ENCODE data around the gene PPP2R5E. TPM values are rescaled to one million over a fixed set of nuclear protein-coding genes. Genes with fewer than 3 reads are reported as not detected.

The PPP2R5E gene
- total RNA-seq, 1 experiment from 2014 or later: 47.2 TPM

DNA sequence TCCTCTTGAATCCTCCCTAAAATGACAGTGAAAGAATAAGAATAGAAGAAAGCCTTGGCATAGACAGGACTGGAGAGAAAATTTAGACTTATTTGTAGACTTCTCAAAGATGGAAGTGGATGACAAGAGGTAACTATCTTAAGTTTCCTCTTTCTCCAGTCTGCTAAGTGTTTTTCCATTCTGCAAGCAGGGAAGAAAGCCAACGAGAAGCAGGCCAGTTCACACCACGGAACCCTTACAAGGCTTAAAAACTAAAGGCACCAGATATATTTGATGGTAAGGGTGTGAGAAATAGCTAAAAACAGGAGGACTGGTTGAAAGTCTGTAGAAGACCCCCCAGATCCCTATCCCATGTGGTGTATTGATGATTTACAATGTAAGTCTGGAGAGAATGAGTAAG lies 141.5 kb downstream of the PPP2R5E start:
- Histone ChIP-seq H3K36me3 (ENCODE audit: control insufficient read depth, insufficient read depth, low read length) (no peaks in the 10 kb centered on the region), H3K27me3 (ENCODE audit: control insufficient read depth, insufficient read depth, low read length) (no peaks in the 10 kb centered on the region), H3K27ac (ENCODE audit: low read length) (no peak overlapping the region), H3K9me3 (ENCODE audit: control insufficient read depth, insufficient read depth, low read depth, low read length) (no peaks in the 10 kb centered on the region), H3K4me1 (ENCODE audit: control insufficient read depth, insufficient read depth, low read length) (no peaks in the 10 kb centered on the region), H3K4me3 (ENCODE audit: low read depth in 2 of 2, low read length in 2 of 2) (no peak overlapping the region)
- in situ Hi-C loops (cut with HindIII; ENCODE audit: low pct_unique_long_range_greater_than_20kb, low sequenced_read_pairs): no loop called here
- BruUV-seq (replicated peaks): no TSS peak
- no peak for ATAC-seq
- ChIA-PET POLR2A (no interaction called here), CTCF (no interaction called here)
- TF ChIP-seq, protein P1, sequence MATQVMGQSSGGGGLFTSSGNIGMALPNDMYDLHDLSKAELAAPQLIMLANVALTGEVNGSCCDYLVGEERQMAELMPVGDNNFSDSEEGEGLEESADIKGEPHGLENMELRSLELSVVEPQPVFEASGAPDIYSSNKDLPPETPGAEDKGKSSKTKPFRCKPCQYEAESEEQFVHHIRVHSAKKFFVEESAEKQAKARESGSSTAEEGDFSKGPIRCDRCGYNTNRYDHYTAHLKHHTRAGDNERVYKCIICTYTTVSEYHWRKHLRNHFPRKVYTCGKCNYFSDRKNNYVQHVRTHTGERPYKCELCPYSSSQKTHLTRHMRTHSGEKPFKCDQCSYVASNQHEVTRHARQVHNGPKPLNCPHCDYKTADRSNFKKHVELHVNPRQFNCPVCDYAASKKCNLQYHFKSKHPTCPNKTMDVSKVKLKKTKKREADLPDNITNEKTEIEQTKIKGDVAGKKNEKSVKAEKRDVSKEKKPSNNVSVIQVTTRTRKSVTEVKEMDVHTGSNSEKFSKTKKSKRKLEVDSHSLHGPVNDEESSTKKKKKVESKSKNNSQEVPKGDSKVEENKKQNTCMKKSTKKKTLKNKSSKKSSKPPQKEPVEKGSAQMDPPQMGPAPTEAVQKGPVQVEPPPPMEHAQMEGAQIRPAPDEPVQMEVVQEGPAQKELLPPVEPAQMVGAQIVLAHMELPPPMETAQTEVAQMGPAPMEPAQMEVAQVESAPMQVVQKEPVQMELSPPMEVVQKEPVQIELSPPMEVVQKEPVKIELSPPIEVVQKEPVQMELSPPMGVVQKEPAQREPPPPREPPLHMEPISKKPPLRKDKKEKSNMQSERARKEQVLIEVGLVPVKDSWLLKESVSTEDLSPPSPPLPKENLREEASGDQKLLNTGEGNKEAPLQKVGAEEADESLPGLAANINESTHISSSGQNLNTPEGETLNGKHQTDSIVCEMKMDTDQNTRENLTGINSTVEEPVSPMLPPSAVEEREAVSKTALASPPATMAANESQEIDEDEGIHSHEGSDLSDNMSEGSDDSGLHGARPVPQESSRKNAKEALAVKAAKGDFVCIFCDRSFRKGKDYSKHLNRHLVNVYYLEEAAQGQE (IDR thresholded peaks at IDR 0.05; ENCODE audit: insufficient read depth in 1 of 2, low read depth in 2 of 2, low read length in 1 of 2): no peak
- TF ChIP-seq, protein P2, sequence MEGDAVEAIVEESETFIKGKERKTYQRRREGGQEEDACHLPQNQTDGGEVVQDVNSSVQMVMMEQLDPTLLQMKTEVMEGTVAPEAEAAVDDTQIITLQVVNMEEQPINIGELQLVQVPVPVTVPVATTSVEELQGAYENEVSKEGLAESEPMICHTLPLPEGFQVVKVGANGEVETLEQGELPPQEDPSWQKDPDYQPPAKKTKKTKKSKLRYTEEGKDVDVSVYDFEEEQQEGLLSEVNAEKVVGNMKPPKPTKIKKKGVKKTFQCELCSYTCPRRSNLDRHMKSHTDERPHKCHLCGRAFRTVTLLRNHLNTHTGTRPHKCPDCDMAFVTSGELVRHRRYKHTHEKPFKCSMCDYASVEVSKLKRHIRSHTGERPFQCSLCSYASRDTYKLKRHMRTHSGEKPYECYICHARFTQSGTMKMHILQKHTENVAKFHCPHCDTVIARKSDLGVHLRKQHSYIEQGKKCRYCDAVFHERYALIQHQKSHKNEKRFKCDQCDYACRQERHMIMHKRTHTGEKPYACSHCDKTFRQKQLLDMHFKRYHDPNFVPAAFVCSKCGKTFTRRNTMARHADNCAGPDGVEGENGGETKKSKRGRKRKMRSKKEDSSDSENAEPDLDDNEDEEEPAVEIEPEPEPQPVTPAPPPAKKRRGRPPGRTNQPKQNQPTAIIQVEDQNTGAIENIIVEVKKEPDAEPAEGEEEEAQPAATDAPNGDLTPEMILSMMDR (IDR thresholded peaks at IDR 0.05): no peak
- no peak for TF ChIP-seq SIN3A (IDR thresholded peaks at IDR 0.05; ENCODE audit: borderline replicate concordance, insufficient read depth, low read depth, low read length)
- TF ChIP-seq TCF7L2 (IDR thresholded peaks at IDR 0.05; ENCODE audit: low read depth, low read length): no peak
- TF ChIP-seq POLR2AphosphoS5 (IDR thresholded peaks at IDR 0.05; ENCODE audit: low read depth, low read length): no peak
- intact Hi-C loops (cut with micrococcal nuclease; ENCODE audit: unreplicated experiment): no loop called here
- DNase-seq (ENCODE audit: low read depth, low spot score): no peak

DNA sequence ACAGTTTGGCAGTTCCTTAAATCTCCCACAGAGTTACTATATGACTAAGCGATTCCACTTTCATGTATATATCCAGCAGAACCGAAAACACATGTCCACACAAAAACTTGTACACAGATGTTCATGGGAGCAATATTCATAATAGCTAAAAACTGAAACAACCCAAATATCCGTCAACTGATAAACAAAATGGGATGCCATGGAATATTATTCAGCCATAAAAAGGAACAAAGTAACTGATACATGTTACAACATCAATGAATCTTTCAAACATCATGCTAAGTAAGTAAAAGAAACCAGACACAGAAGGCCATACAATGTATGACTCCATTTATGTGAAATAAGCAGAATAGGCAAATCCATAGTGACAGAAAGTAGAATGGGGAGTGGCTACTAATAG lies 144.2 kb downstream of the PPP2R5E start:
- no peaks in the 10 kb centered on the region for H3K36me3 ChIP-seq (ENCODE audit: control insufficient read depth, insufficient read depth, low read length)
- CTCF ChIA-PET: no interaction called here
- H3K4me1 ChIP-seq (ENCODE audit: control insufficient read depth, insufficient read depth, low read length): no peaks in the 10 kb centered on the region
- no peak overlapping the region for H3K27ac ChIP-seq (ENCODE audit: low read length)
- H3K27me3 ChIP-seq (ENCODE audit: control insufficient read depth, insufficient read depth, low read length): no peaks in the 10 kb centered on the region
- DNase-seq (ENCODE audit: low read depth, low spot score): no peak
- TF ChIP-seq, protein P2 (IDR thresholded peaks at IDR 0.05): no peak
- TF ChIP-seq POLR2AphosphoS5 (IDR thresholded peaks at IDR 0.05; ENCODE audit: low read depth, low read length) (no peak), SIN3A (IDR thresholded peaks at IDR 0.05; ENCODE audit: borderline replicate concordance, insufficient read depth, low read depth, low read length) (no peak)
- TF ChIP-seq, protein P1 (IDR thresholded peaks at IDR 0.05; ENCODE audit: insufficient read depth in 1 of 2, low read depth in 2 of 2, low read length in 1 of 2): no peak
- no peak for ATAC-seq
- no TSS peak for BruUV-seq (replicated peaks)
- intact Hi-C loops (cut with micrococcal nuclease; ENCODE audit: unreplicated experiment) (loop anchor here (10.0 kb wide), 1 partner anchor 146 kb away; the partner anchor contains the start of gene PPP2R5E), in situ Hi-C loops (cut with HindIII; ENCODE audit: low pct_unique_long_range_greater_than_20kb, low sequenced_read_pairs) (no loop called here)
- no peak overlapping the region for H3K4me3 ChIP-seq (ENCODE audit: low read depth in 2 of 2, low read length in 2 of 2)
- no peaks in the 10 kb centered on the region for H3K9me3 ChIP-seq (ENCODE audit: control insufficient read depth, insufficient read depth, low read depth, low read length)
- POLR2A ChIA-PET: no interaction called here
